Stimulated activated CD4-positive, alpha-beta T cell treated with anti-CD3 and anti-CD28 coated beads, TNF-alpha, amount 100 ng/mL, for 48 hours (primary cell): Measurements from ENCODE around the gene GARIN5A.

Source experiments
- DNase-seq, 3 donors: peaks; one replicate each; pipeline ENCODE4 v3.0.0-alpha.2; 2020; ENCODE audit warnings: low read depth in 3 of 3

Gene GARIN5A

GRCh38 chr19:50417111-50418081, 59.3 kb downstream of the GARIN5A start:
- DNase-seq = no peak
